ENCODE measurements around the gene SV2B.
A peak's percentile ranks its signal among the peaks of the same experiment; 100 is the strongest.

The SV2B gene

GRCh38 chr15:91222052-91222451 is 122.0 kb downstream of the SV2B start:
- H3K4me3 ChIP-seq (ENCODE audit: low read depth, low read length): no peak overlapping the region
- TF ChIP-seq CTCF (IDR thresholded peaks at IDR 0.05; ENCODE audit: insufficient read depth, low read depth, low read length, missing control alignments): no peak
- no peak for DNase-seq (ENCODE audit: low read depth)

GRCh38 chr15:91223863-91224262 is 123.8 kb downstream of the SV2B start:
- no peak for DNase-seq (ENCODE audit: low read depth)
- no peak for TF ChIP-seq CTCF (IDR thresholded peaks at IDR 0.05; ENCODE audit: insufficient read depth, low read depth, low read length, missing control alignments)
- no peak overlapping the region for H3K4me3 ChIP-seq (ENCODE audit: low read depth, low read length)

- H3K4me3 ChIP-seq (ENCODE audit: low read depth, low read length): no peak overlapping the region
- TF ChIP-seq CTCF (IDR thresholded peaks at IDR 0.05; ENCODE audit: insufficient read depth, low read depth, low read length, missing control alignments): peak; percentile 79
Observed at GRCh38 chr15:91224755-91225380, 124.8 kb downstream of the SV2B start.

GRCh38 chr15:91225741-91226140 is 125.7 kb downstream of the SV2B start:
- DNase-seq (ENCODE audit: low read depth): no peak
- no peak for TF ChIP-seq CTCF (IDR thresholded peaks at IDR 0.05; ENCODE audit: insufficient read depth, low read depth, low read length, missing control alignments)

More at GRCh38 chr15:91224755-91225380, 124.8 kb downstream of the SV2B start:
- peak; percentile 51 for DNase-seq (ENCODE audit: low read depth)

GRCh38 chr15:91227117-91227516 is 127.1 kb downstream of the SV2B start:
- no peak for TF ChIP-seq CTCF (IDR thresholded peaks at IDR 0.05; ENCODE audit: insufficient read depth, low read depth, low read length, missing control alignments)
- no peak for DNase-seq (ENCODE audit: low read depth)
- no peak overlapping the region for H3K4me3 ChIP-seq (ENCODE audit: low read depth, low read length)

More at GRCh38 chr15:91225741-91226140, 125.7 kb downstream of the SV2B start:
- no peak overlapping the region for H3K4me3 ChIP-seq (ENCODE audit: low read depth, low read length)

- no peak for TF ChIP-seq CTCF (IDR thresholded peaks at IDR 0.05; ENCODE audit: insufficient read depth, low read depth, low read length, missing control alignments)
- no peak overlapping the region for H3K4me3 ChIP-seq (ENCODE audit: low read depth, low read length)
- DNase-seq (ENCODE audit: low read depth): no peak
Observed at GRCh38 chr15:91227766-91228165, 127.7 kb downstream of the SV2B start.

- H3K4me3 ChIP-seq (ENCODE audit: low read depth, low read length): no peak overlapping the region
- no peak for DNase-seq (ENCODE audit: low read depth)
- no peak for TF ChIP-seq CTCF (IDR thresholded peaks at IDR 0.05; ENCODE audit: insufficient read depth, low read depth, low read length, missing control alignments)
Observed at GRCh38 chr15:91228383-91228782, 128.3 kb downstream of the SV2B start.
